Activated T-helper 9 cell treated with anti-CD3 and anti-CD28 coated beads, Interleukin-2, amount 50 U/mL, for 16 hours (primary cell): ENCODE measurements around the gene RPS6KL1.
A peak's percentile ranks its signal among the peaks of the same experiment; 100 is the strongest.

ENCODE experiments used
- DNase-seq: peaks from one replicate; pipeline ENCODE4 v3.0.0-alpha.2; 2020; ENCODE audit warnings: low read depth

Gene RPS6KL1

GRCh38 chr14:74911221-74911620 lies 11.8 kb downstream of the RPS6KL1 start:
- DNase-seq = no peak

- DNase-seq = no peak
These were observed 12.5 kb downstream of the RPS6KL1 start for GRCh38 chr14:74910556-74910955.

- no peak for DNase-seq
These were observed 13.1 kb downstream of the RPS6KL1 start for GRCh38 chr14:74909911-74910310.

GRCh38 chr14:74909501-74909900 lies 13.6 kb downstream of the RPS6KL1 start:
- no peak for DNase-seq

- no peak for DNase-seq
These were observed 14.2 kb downstream of the RPS6KL1 start for GRCh38 chr14:74908861-74909341.

GRCh38 chr14:74907744-74908143 lies 15.3 kb downstream of the RPS6KL1 start:
- no peak for DNase-seq

GRCh38 chr14:74906925-74907521 lies 16.0 kb downstream of the RPS6KL1 start:
- DNase-seq = no peak

GRCh38 chr14:74905595-74906142 lies 17.4 kb downstream of the RPS6KL1 start:
- peak; percentile 72 for DNase-seq

GRCh38 chr14:74904635-74905503 lies 18.2 kb downstream of the RPS6KL1 start:
- no peak for DNase-seq

- no peak for DNase-seq
These were observed 19.9 kb downstream of the RPS6KL1 start for GRCh38 chr14:74902941-74903705.

GRCh38 chr14:74898694-74899093 lies 24.4 kb downstream of the RPS6KL1 start:
- no peak for DNase-seq

GRCh38 chr14:74898083-74898482 lies 25.0 kb downstream of the RPS6KL1 start:
- no peak for DNase-seq

- DNase-seq = no peak
These were observed 25.4 kb downstream of the RPS6KL1 start for GRCh38 chr14:74897642-74898041.

- DNase-seq = no peak
These were observed 26.7 kb downstream of the RPS6KL1 start for GRCh38 chr14:74896400-74896799.

GRCh38 chr14:74893614-74894091 lies 29.4 kb downstream of the RPS6KL1 start:
- no peak for DNase-seq

GRCh38 chr14:74892745-74893144 lies 30.3 kb downstream of the RPS6KL1 start:
- no peak for DNase-seq

GRCh38 chr14:74891870-74892269 lies 31.2 kb downstream of the RPS6KL1 start:
- no peak for DNase-seq

GRCh38 chr14:74890262-74890661 lies 32.8 kb downstream of the RPS6KL1 start:
- no peak for DNase-seq

GRCh38 chr14:74888164-74889158 lies 34.6 kb downstream of the RPS6KL1 start:
- DNase-seq = no peak

GRCh38 chr14:74886001-74886400 lies 37.1 kb downstream of the RPS6KL1 start:
- no peak for DNase-seq
